ENCODE results near the gene LOC128125822.

LOC128125822 gene

GRCh38 chr6:63579937-63580703 lies 7.8 kb downstream of the LOC128125822 start:
- TF ChIP-seq CTCF (IDR thresholded peaks at IDR 0.05; ENCODE audit: unreplicated experiment) = no peak
- no peak for DNase-seq (ENCODE audit: low spot score)
- H3K27me3 Mint-ChIP-seq (ENCODE audit: unreplicated experiment) = no peaks in the 10 kb centered on the region
- H3K9me3 Mint-ChIP-seq (ENCODE audit: unreplicated experiment) = no peaks in the 10 kb centered on the region
- H3K27ac Mint-ChIP-seq (ENCODE audit: unreplicated experiment) = no peak overlapping the region
- H3K4me3 Mint-ChIP-seq (ENCODE audit: unreplicated experiment) = no peak overlapping the region
- H3K4me1 Mint-ChIP-seq (ENCODE audit: unreplicated experiment) = no peaks in the 10 kb centered on the region
- peaks cover 10% of the 10 kb centered on the region for H3K36me3 Mint-ChIP-seq (ENCODE audit: low read depth, unreplicated experiment)

- Mint-ChIP-seq H3K4me1 (ENCODE audit: unreplicated experiment) (no peaks in the 10 kb centered on the region), H3K36me3 (ENCODE audit: low read depth, unreplicated experiment) (peaks cover 10% of the 10 kb centered on the region), H3K9me3 (ENCODE audit: unreplicated experiment) (no peaks in the 10 kb centered on the region), H3K4me3 (ENCODE audit: unreplicated experiment) (no peak overlapping the region), H3K27me3 (ENCODE audit: unreplicated experiment) (no peaks in the 10 kb centered on the region), H3K27ac (ENCODE audit: unreplicated experiment) (no peak overlapping the region)
- TF ChIP-seq CTCF (IDR thresholded peaks at IDR 0.05; ENCODE audit: unreplicated experiment) = no peak
- no peak for DNase-seq (ENCODE audit: low spot score)
Measured at GRCh38 chr6:63580704-63580961, 8.4 kb downstream of the LOC128125822 start.

GRCh38 chr6:63581355-63582013 lies 9.2 kb downstream of the LOC128125822 start:
- H3K4me1 Mint-ChIP-seq (ENCODE audit: unreplicated experiment) = no peaks in the 10 kb centered on the region
- no peak for TF ChIP-seq CTCF (IDR thresholded peaks at IDR 0.05; ENCODE audit: unreplicated experiment)
- no peaks in the 10 kb centered on the region for H3K27me3 Mint-ChIP-seq (ENCODE audit: unreplicated experiment)
- no peaks in the 10 kb centered on the region for H3K9me3 Mint-ChIP-seq (ENCODE audit: unreplicated experiment)
- peaks cover 10% of the 10 kb centered on the region for H3K36me3 Mint-ChIP-seq (ENCODE audit: low read depth, unreplicated experiment)
- no peak overlapping the region for H3K4me3 Mint-ChIP-seq (ENCODE audit: unreplicated experiment)
- peak overlapping the region; percentile 3 for H3K27ac Mint-ChIP-seq (ENCODE audit: unreplicated experiment)
- DNase-seq (ENCODE audit: low spot score) = no peak

GRCh38 chr6:63582579-63583231 lies 10.4 kb downstream of the LOC128125822 start:
- Mint-ChIP-seq H3K4me1 (ENCODE audit: unreplicated experiment) (no peaks in the 10 kb centered on the region), H3K4me3 (ENCODE audit: unreplicated experiment) (no peak overlapping the region), H3K27ac (ENCODE audit: unreplicated experiment) (no peak overlapping the region), H3K9me3 (ENCODE audit: unreplicated experiment) (no peaks in the 10 kb centered on the region), H3K36me3 (ENCODE audit: low read depth, unreplicated experiment) (peaks cover 10% of the 10 kb centered on the region), H3K27me3 (ENCODE audit: unreplicated experiment) (peaks cover 1% of the 10 kb centered on the region)
- no peak for TF ChIP-seq CTCF (IDR thresholded peaks at IDR 0.05; ENCODE audit: unreplicated experiment)
- DNase-seq (ENCODE audit: low spot score) = no peak

GRCh38 chr6:63584125-63584514 lies 11.8 kb downstream of the LOC128125822 start:
- Mint-ChIP-seq H3K4me1 (ENCODE audit: unreplicated experiment) (no peaks in the 10 kb centered on the region), H3K9me3 (ENCODE audit: unreplicated experiment) (no peaks in the 10 kb centered on the region), H3K36me3 (ENCODE audit: low read depth, unreplicated experiment) (peaks cover 10% of the 10 kb centered on the region), H3K27me3 (ENCODE audit: unreplicated experiment) (peaks cover 1% of the 10 kb centered on the region), H3K4me3 (ENCODE audit: unreplicated experiment) (no peak overlapping the region), H3K27ac (ENCODE audit: unreplicated experiment) (no peak overlapping the region)
- DNase-seq (ENCODE audit: low spot score) = no peak
- TF ChIP-seq CTCF (IDR thresholded peaks at IDR 0.05; ENCODE audit: unreplicated experiment) = no peak
